HepG2 (cell line): ENCODE results near the gene ATG13. TPM values are rescaled to one million over a fixed set of nuclear protein-coding genes. Genes with fewer than 3 reads are reported as not detected.

ENCODE experiments used
- ATAC-seq: fragments of 200-7000 bp; cut with Tn5 transposase; 3 replicates; pipeline ENCODE4 v1.9.1; 2020; ENCODE audit warnings: mild to moderate bottlenecking, moderate library complexity
- BruUV-seq: library from RNA; stranded (reverse); fragments of 400-500 nt; replicated peaks from 2 replicates; lab custom pipeline; 2021; lab: Mats Ljungman, UMichigan
- CTCF ChIA-PET: fragments of 300-600 bp; formaldehyde crosslinking; extraction: SDS; loops from one replicate; lab custom pipeline; 2021; ENCODE audit warnings: low total read pairs, inconsistent platforms, low intra/inter-chr PET ratio; lab: Yijun Ruan, JAX
- POLR2A ChIA-PET: fragments of 350-600 bp; sonication (Branson Sonifier 250); formaldehyde crosslinking; loops from one replicate; lab custom pipeline; 2020; ENCODE audit warnings: antibody characterized with exemption, inconsistent platforms; lab: Yijun Ruan, JAX
- DNase-seq: peaks from one replicate; pipeline ENCODE4 v3.0.0-alpha.2; 2015; ENCODE audit warnings: low spot score
- FAIRE-seq: peaks from 3 replicates; lab custom pipeline; 2011; peaks lifted over from hg19 to GRCh38; lab: Jason Lieb, UNC
- H2AFZ ChIP-seq: one replicate; pipeline ENCODE4 v1.6.1; 2011; ENCODE audit warnings: low read length, inconsistent platforms
- H3K27ac ChIP-seq: fragments of 300-600 bp; 3 replicates; pipeline ENCODE4 v1.8.0; 2011; ENCODE audit warnings: mixed run types, mild to moderate bottlenecking, mixed read lengths, low read length, inconsistent platforms; ENCODE audit not compliant: insufficient read depth; ENCODE audit errors: extremely low read length
- H3K27me3 ChIP-seq, 2 experiments: fragments of 200-600 bp in 1 of 2; 2 replicates in 1 of 2; 3 replicates in 1 of 2; pipeline versions ENCODE4 v1.6.0 to v1.8.0; 2011; ENCODE audit warnings: low read length in 2 of 2, mild to moderate bottlenecking in 2 of 2, moderate library complexity in 2 of 2, inconsistent platforms in 1 of 2; ENCODE audit not compliant: insufficient read depth in 2 of 2, control insufficient read depth in 1 of 2
- H3K36me3 ChIP-seq, 2 experiments: fragments of 200-600 bp in 1 of 2; replicated peaks in 1 of 2; 2 replicates in 1 of 2; 3 replicates in 1 of 2; pipeline versions ENCODE4 v1.5.1 to v1.8.0; 2011; ENCODE audit warnings: low read length in 2 of 2, inconsistent platforms in 1 of 2; ENCODE audit not compliant: insufficient read depth in 2 of 2, control insufficient read depth in 1 of 2
- H3K4me1 ChIP-seq: 2 replicates; pipeline ENCODE4 v1.5.1; 2012; ENCODE audit warnings: low read length, inconsistent platforms; ENCODE audit not compliant: insufficient read depth
- H3K4me2 ChIP-seq: 2 replicates; pipeline ENCODE4 v1.6.0; 2011; ENCODE audit warnings: low read depth, low read length, inconsistent platforms
- H3K4me3 ChIP-seq, 3 experiments: fragments of 200-600 bp in 1 of 3; sonication (generic), shearing (Covaris generic) in 1 of 3; replicated peaks in 1 of 3; 2 replicates each; pipeline ENCODE4 v1.5.1; 2011 to 2016; ENCODE audit warnings: low read length in 3 of 3, inconsistent platforms in 2 of 3, low read depth in 2 of 3, mild to moderate bottlenecking in 2 of 3, control low read depth in 1 of 3, mixed read lengths in 1 of 3; ENCODE audit not compliant: insufficient read depth in 1 of 3
- H3K79me2 ChIP-seq: one replicate; pipeline ENCODE4 v1.6.1; 2011; ENCODE audit warnings: low read length, inconsistent platforms; ENCODE audit not compliant: insufficient read depth
- H3K9ac ChIP-seq: 2 replicates; pipeline ENCODE4 v1.6.0; 2011; ENCODE audit warnings: mild to moderate bottlenecking, low read depth, low read length, inconsistent platforms; ENCODE audit not compliant: insufficient read depth
- H3K9me3 ChIP-seq: 2 replicates; pipeline ENCODE4 v1.5.1; 2012; ENCODE audit warnings: mild to moderate bottlenecking, low read length
- H4K20me1 ChIP-seq: 2 replicates; pipeline ENCODE4 v1.6.0; 2011; ENCODE audit warnings: inconsistent platforms, mild to moderate bottlenecking, low read length, moderate library complexity; ENCODE audit not compliant: insufficient read depth
- ELF1 ChIP-seq: sonication (generic); formaldehyde crosslinking; IDR thresholded peaks from 2 replicates; pipeline ENCODE4 v1.4.0; 2020; ENCODE audit warnings: missing genetic modification reagents
- NKX3-1 ChIP-seq: sonication (generic); formaldehyde crosslinking; IDR thresholded peaks from 2 replicates; pipeline ENCODE4 v1.5.0; 2020; ENCODE audit warnings: missing genetic modification reagents
- RFX1 ChIP-seq: fragments of 450-650 bp; IDR thresholded peaks from 2 replicates; pipeline ENCODE4 v1.6.1; 2017
- ZNF503 ChIP-seq: sonication (generic); formaldehyde crosslinking; IDR thresholded peaks from 2 replicates; pipeline ENCODE4 v1.4.0; 2020; ENCODE audit warnings: missing genetic modification reagents
- ZSCAN31 ChIP-seq: sonication (generic); formaldehyde crosslinking; IDR thresholded peaks from 2 replicates; pipeline ENCODE4 v1.5.0; 2020; ENCODE audit warnings: low read depth, mild to moderate bottlenecking, missing genetic modification reagents
- WGBS: methylation state at CpG from one replicate; pipeline ENCODE4 v1.1.6; 2017; ENCODE audit warnings: low lambda C conversion rate; 5-methylcytosine and 5-hydroxymethylcytosine counted together
- in situ Hi-C: cut with HindIII; loops from 2 replicates; pipeline ENCODE4 v1.10.0; 2017; ENCODE audit warnings: low pct_unique_long_range_greater_than_20kb; ENCODE audit not compliant: extremely low pct_ligation_motif_present
- intact Hi-C: fragments of 100-400 bp; cut with micrococcal nuclease; formaldehyde crosslinking; loops from one replicate; pipeline ENCODE4 v1.10.0; 2022; ENCODE audit not compliant: unreplicated experiment
- polyA plus RNA-seq, 8 experiments: library from polyadenylated mRNA; depleted of rRNA in 3 of 8; stranded (reverse) in 7 of 8; unstranded in 1 of 8; fragments of >200 nt; fragmentation: Illumina TruSeq in 4 of 8; extraction: Trizol in 4 of 8; gene quantifications; 2 replicates each; pipeline versions ENCODE4 v1.2.1 to v1.2.3, GENCODE V29; 2011 to 2016; ENCODE audit warnings: low read depth in 4 of 8, missing spikeins in 1 of 8, mixed read lengths in 1 of 8; ENCODE audit not compliant: insufficient read depth in 1 of 8
- total RNA-seq, 5 experiments: library from RNA; depleted of rRNA; stranded (reverse); fragments of >200 nt; fragmentation: Illumina TruSeq; extraction: Trizol; gene quantifications; 2 replicates each; pipeline ENCODE4 v1.2.3, GENCODE V29; 2016; ENCODE audit warnings: low read depth in 1 of 5

ATG13 gene
- total and polyA plus RNA-seq, 2 of the 13 experiments (the other 11 are each of a cell fraction or from before 2014, with no cell fraction given), result 55.0 to 77.3 TPM

- ATAC-seq, result no peak
- Histone ChIP-seq H2AFZ (no peak overlapping the region), H3K4me2 (no peak overlapping the region), H3K79me2 (peaks cover 32% of the 10 kb centered on the region), H3K4me3 (no peak overlapping the region), H3K27ac (peak overlapping the region; percentile 21), H3K36me3 (peaks cover 4 to 14% of the 10 kb centered on the region in 2 experiments), H3K4me1 (peaks cover 69% of the 10 kb centered on the region), H4K20me1 (no peaks in the 10 kb centered on the region), H3K9ac (no peak overlapping the region), H3K9me3 (no peaks in the 10 kb centered on the region), H3K27me3 (no peaks in the 10 kb centered on the region; a peak in 1 of 5 replicates)
- CTCF ChIA-PET, result no interaction called here
- POLR2A ChIA-PET, result interaction anchor here (1.4 to 11.5 kb wide), 3 partner anchors 21 to 46 kb away, joined by 3 to 272 read pairs (median 9); partner anchors contain the start of gene F2
- in situ Hi-C loops (no loop called here), intact Hi-C loops (no loop called here)
- 94% methylated on average over 3 of the region's 3 CpGs for WGBS
- no peak for TF ChIP-seq NKX3-1 (CRISPR knock-in tag)
- peak; percentile 11; the same call in 1 of the 2 replicates for TF ChIP-seq RFX1
- TF ChIP-seq ZSCAN31 (CRISPR knock-in tag), result no peak
- TF ChIP-seq ZNF503, result no peak
- no peak for FAIRE-seq
- no TSS peak for BruUV-seq
- DNase-seq, result no peak
Measured at GRCh38 chr11:46697303-46697702, 80.0 kb downstream of the ATG13 start.

- Histone ChIP-seq H3K27ac (peak overlapping the region; percentile 7), H3K36me3 (peaks cover 7 to 18% of the 10 kb centered on the region in 2 experiments), H3K9ac (no peak overlapping the region), H3K4me2 (no peak overlapping the region; the same call in 1 of the 2 replicates), H3K79me2 (peaks cover 36% of the 10 kb centered on the region), H4K20me1 (no peaks in the 10 kb centered on the region), H3K27me3 (no peaks in the 10 kb centered on the region; a peak in 1 of 5 replicates), H3K4me3 (no peak overlapping the region), H3K9me3 (no peaks in the 10 kb centered on the region), H3K4me1 (peaks cover 70% of the 10 kb centered on the region), H2AFZ (no peak overlapping the region)
- in situ Hi-C loops (no loop called here), intact Hi-C loops (no loop called here)
- FAIRE-seq, result no peak
- no peak for DNase-seq
- ATAC-seq, result no peak
- WGBS, result 65% methylated on average over 2 of the region's 2 CpGs
- BruUV-seq, result no TSS peak
- no peak for TF ChIP-seq ELF1 (CRISPR knock-in tag)
- CTCF ChIA-PET, result no interaction called here
- POLR2A ChIA-PET, result interaction anchor here (1.4 to 11.5 kb wide), 2 partner anchors 21 to 23 kb away, joined by 3 to 272 read pairs; partner anchors contain the start of gene F2
Measured at GRCh38 chr11:46697723-46698122, 80.4 kb downstream of the ATG13 start.
